Measurements from ENCODE around the gene NPIPB6.
"Not testable (repeated sequence)": the region's sequence is repeated elsewhere in the genome, so short reads cannot be mapped to it uniquely, and the experiment has no call there.

- not testable (repeated sequence) for TF ChIP-seq EP300, CTCF (IDR thresholded peaks at IDR 0.05)
These were observed at the start of gene NPIPB6 for GRCh38 chr16:28363408-28363807.
